ENCODE measurements around the gene MRTFB.

Gene MRTFB

DNA sequence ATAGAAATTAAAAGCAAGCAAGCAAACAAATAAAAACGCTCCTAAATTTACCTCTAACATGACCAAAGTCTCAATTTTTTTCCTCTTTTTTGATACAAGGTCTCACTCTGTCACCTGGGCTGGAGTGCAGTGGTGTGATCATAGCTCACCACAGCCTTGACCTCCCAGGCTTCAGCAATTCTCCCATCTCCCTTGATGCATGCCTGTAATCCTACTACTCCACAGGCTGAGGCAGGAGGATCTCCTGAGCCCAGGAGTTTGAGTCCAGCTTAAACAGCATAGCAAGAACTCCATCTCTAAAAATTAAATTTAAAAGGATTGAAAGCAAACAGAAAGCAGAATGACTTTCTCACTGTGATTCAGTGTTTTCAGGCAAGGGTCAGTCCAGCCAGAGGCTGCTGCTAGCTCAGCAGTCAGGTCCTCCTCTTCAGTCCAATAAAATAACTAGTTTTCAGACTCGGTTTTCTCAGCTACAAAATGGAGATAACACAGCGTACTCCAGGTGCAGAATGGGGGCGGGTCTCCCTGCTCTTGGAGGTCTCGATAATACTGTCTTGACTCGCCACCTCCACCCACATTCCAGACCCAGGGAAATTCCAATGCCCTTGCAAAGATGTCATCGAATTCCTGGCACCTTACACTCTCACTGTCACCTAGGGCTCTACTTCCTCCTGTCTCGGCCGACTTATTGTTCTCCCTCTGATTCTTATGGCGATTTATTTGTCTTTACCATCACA, 20.7 kb upstream of the MRTFB start:
- Mint-ChIP-seq H3K27me3 (ENCODE audit: low read depth) (no peaks in the 10 kb centered on the region), H3K4me3 (no peak overlapping the region), H3K4me1 (ENCODE audit: low read depth) (no peaks in the 10 kb centered on the region), H3K27ac (no peak overlapping the region), H3K36me3 (ENCODE audit: low read depth) (no peaks in the 10 kb centered on the region), H3K9me3 (no peaks in the 10 kb centered on the region)

DNA sequence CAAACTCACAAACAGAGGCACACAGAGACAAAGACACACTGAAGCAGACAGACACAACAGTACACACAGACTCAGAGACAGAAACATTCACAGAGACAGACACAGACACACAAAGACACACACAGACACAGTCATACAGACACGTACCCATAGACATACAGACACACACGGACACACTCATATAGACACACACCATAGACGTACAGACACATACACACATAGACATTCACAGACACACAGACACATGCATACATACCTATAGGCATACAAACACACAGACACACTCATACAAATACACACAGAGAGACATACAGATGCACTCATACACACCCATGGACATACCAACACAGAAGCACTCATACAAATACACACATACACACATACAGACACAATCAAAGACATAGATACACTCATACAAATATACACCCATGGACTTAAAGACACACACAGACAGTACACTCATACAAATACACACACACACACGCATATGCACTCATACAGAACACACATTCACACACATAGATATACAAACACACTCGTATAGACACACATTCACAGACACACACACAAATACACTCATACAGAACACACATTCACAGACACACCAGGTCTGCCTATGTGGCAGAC, 19.9 kb upstream of the MRTFB start:
- no peaks in the 10 kb centered on the region for H3K4me1 Mint-ChIP-seq (ENCODE audit: low read depth)

DNA sequence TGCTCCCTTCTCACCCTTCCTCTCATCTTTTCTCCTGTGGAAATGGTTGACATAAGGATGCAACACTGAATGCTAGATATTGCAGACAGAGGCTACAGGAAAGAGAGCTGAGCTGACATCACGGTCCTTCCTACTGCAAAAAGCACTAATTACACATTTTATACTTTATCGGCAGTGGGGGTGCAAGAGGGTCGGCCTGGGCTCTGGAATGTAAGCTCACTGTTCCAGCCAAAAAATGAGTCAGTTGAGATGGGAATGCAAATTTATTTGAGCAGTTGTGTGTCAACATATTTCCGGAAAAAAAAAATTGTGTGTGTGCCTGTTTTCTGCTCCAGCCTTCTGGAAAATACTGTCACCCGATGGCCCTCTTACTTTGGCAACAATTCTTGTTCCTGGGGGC, 14.1 kb upstream of the MRTFB start:
- H3K4me1 Mint-ChIP-seq (ENCODE audit: low read depth), result no peaks in the 10 kb centered on the region
- no peaks in the 10 kb centered on the region for H3K36me3 Mint-ChIP-seq (ENCODE audit: low read depth)
- no peak overlapping the region for H3K4me3 Mint-ChIP-seq
- no peaks in the 10 kb centered on the region for H3K9me3 Mint-ChIP-seq
- peaks cover 4% of the 10 kb centered on the region for H3K27me3 Mint-ChIP-seq (ENCODE audit: low read depth)
- H3K27ac Mint-ChIP-seq, result no peak overlapping the region

More for the DNA sequence above, 19.9 kb upstream of the MRTFB start:
- Mint-ChIP-seq H3K27ac (no peak overlapping the region), H3K9me3 (no peaks in the 10 kb centered on the region), H3K36me3 (ENCODE audit: low read depth) (no peaks in the 10 kb centered on the region), H3K4me3 (no peak overlapping the region), H3K27me3 (ENCODE audit: low read depth) (no peaks in the 10 kb centered on the region)

- Mint-ChIP-seq H3K27ac (no peak overlapping the region), H3K36me3 (ENCODE audit: low read depth) (no peaks in the 10 kb centered on the region), H3K9me3 (no peaks in the 10 kb centered on the region), H3K27me3 (ENCODE audit: low read depth) (peaks cover 4% of the 10 kb centered on the region), H3K4me3 (no peak overlapping the region), H3K4me1 (ENCODE audit: low read depth) (no peaks in the 10 kb centered on the region)
Observed at GRCh38 chr16:14057878-14058382, 13.2 kb upstream of the MRTFB start.

DNA sequence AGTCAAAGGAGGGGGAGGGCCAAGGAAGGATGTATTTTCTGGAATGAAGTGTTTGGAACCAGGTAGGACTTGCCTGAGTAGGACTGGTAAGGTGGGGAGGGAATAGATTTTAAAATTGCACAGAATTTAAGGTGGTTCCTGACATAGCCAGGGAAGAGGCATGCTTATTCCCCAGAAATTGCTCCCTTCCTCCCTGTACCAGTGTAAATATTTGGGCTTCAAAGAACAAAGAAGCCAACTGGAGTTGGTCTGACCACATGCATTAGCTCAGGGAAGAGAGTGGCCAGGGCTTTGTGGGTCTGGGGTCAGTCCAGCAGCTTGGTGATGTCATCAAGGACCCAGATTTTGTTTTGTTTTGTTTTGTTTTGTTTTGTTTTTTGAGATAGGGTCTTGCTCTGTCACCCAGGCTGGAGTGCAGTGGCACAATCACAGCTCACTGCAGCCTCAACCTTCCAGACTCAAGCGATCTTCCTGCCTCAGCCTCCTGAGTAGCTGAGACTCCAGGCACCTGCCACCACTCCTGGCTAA, 9.3 kb upstream of the MRTFB start:
- Mint-ChIP-seq H3K4me3 (no peak overlapping the region), H3K27me3 (ENCODE audit: low read depth) (peaks cover 4% of the 10 kb centered on the region), H3K36me3 (ENCODE audit: low read depth) (no peaks in the 10 kb centered on the region), H3K4me1 (ENCODE audit: low read depth) (no peaks in the 10 kb centered on the region), H3K27ac (no peak overlapping the region), H3K9me3 (no peaks in the 10 kb centered on the region)

DNA sequence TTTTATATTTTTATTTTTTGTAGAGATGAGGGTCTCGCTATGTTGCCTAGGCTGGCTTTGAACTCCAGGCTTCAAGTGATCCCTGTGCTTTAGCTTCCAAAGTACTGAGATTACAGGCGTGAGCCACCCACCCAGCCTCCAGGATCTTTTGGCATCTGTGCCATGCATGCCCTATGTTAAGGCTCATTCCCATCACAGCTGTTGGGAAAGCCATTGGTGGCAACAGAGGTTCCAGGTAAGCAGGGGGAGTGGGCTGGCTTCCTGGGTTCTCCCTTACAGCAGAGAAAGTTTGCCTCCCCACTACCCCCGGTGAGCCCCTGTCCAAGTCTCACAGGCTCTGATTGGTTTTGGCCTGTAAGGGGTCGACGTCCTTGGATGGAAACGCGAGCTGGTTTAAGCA, 8.9 kb upstream of the MRTFB start:
- H3K4me3 Mint-ChIP-seq, result no peak overlapping the region
- H3K4me1 Mint-ChIP-seq (ENCODE audit: low read depth), result no peaks in the 10 kb centered on the region
- peaks cover 2% of the 10 kb centered on the region for H3K27me3 Mint-ChIP-seq (ENCODE audit: low read depth)
- H3K27ac Mint-ChIP-seq, result no peak overlapping the region
- H3K9me3 Mint-ChIP-seq, result no peaks in the 10 kb centered on the region
- H3K36me3 Mint-ChIP-seq (ENCODE audit: low read depth), result no peaks in the 10 kb centered on the region

DNA sequence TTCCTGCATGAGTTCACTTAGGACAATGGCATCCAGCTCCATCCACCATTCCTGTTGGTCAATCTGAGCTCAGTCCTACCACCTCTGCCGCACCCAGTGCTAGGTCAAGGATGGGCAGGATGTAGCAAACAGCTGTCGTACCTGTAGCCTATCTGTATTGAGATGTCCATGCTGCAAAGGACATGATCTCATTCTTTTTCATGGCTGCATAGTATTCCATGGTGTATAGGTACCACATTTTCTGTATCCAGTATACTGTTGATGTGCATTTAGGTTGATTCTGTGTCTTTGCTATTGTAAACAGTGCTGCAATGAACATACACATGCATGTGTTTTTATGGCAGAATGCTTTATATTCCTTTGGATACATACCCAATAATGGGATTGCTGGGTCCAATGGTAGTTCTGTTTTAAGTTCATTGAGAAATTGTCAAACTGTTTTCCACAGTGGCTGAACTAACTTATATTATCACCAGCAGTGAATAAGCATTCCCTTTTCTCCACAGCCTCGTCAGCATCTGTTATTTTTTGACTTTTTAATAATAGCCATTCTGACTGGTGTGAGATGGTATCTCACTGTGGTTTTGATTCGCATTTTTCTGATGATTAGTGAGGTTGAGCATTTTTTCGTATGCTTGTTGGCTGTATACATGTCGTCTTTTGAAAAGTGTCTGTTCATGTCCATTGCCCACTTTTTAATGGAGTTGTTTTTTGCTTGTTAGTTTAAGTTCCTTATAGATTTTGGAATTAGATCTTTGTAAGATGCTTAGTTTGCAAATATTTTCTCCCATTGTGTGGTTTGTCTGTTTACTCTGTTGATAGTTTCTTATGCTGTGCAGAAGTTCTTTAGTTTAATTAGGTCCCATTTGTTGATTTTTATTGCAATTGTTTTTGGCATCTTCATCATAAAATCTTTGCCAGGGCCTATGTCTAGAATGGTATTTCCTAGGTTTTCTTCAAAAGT, 7.2 kb upstream of the MRTFB start:
- H3K27ac Mint-ChIP-seq, result no peak overlapping the region
- H3K4me1 Mint-ChIP-seq (ENCODE audit: low read depth), result no peaks in the 10 kb centered on the region
- H3K36me3 Mint-ChIP-seq (ENCODE audit: low read depth), result no peaks in the 10 kb centered on the region
- H3K9me3 Mint-ChIP-seq, result no peaks in the 10 kb centered on the region
- H3K4me3 Mint-ChIP-seq, result no peak overlapping the region
- H3K27me3 Mint-ChIP-seq (ENCODE audit: low read depth), result no peaks in the 10 kb centered on the region

GRCh38 chr16:14069818-14070217, 1.3 kb upstream of the MRTFB start:
- Mint-ChIP-seq H3K27ac (peak overlapping the region; percentile 42), H3K9me3 (no peaks in the 10 kb centered on the region), H3K36me3 (ENCODE audit: low read depth) (no peaks in the 10 kb centered on the region), H3K4me3 (peak overlapping the region; percentile 82), H3K27me3 (ENCODE audit: low read depth) (peaks cover 6% of the 10 kb centered on the region), H3K4me1 (ENCODE audit: low read depth) (peaks cover 8% of the 10 kb centered on the region)

GRCh38 chr16:14070555-14070876, 603 bp upstream of the MRTFB start:
- H3K27ac Mint-ChIP-seq, result peak overlapping the region; percentile 74
- H3K9me3 Mint-ChIP-seq, result no peaks in the 10 kb centered on the region
- H3K36me3 Mint-ChIP-seq (ENCODE audit: low read depth), result no peaks in the 10 kb centered on the region
- peak overlapping the region; percentile 82 for H3K4me3 Mint-ChIP-seq
- H3K27me3 Mint-ChIP-seq (ENCODE audit: low read depth), result peaks cover 6% of the 10 kb centered on the region
- H3K4me1 Mint-ChIP-seq (ENCODE audit: low read depth), result peaks cover 8% of the 10 kb centered on the region

DNA sequence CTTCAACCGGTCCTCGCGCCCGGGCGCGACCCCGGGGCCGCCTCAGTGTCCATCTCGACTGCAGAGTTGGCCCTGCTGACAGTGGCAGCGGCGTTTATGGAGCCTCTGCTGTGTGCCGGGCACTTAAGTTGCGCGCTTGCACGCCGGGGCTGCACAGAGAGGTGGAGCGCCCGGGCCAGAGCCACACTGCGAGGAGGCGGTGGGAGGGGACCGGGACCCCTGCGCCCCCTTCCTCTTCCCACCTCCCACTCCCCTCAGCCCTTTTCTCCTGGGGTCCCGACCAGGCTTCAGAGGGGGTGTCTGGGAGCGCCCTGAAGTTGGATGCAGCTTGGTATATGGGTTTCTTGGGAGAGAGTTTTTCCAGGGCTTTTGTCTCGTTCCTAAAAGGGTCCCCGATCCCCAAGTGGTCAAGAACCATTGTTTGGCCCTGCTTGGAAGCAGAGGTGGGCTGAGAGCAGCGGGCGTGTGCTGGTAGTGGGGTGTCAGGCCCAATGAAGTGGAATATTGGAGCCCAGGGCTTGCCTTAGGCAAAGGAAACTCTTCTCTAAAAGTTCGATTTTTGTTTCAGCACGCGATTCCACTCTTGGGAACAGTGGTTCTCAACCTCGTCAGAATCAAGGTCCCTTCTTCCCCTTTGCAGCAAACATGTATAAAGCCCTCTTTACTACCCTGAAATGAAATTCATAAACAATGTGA, 605 bp downstream of the MRTFB start:
- H3K9me3 Mint-ChIP-seq, result no peaks in the 10 kb centered on the region
- H3K4me1 Mint-ChIP-seq (ENCODE audit: low read depth), result peaks cover 8% of the 10 kb centered on the region
- no peaks in the 10 kb centered on the region for H3K36me3 Mint-ChIP-seq (ENCODE audit: low read depth)
- H3K4me3 Mint-ChIP-seq, result peak overlapping the region; percentile 83
- H3K27me3 Mint-ChIP-seq (ENCODE audit: low read depth), result peaks cover 6% of the 10 kb centered on the region
- peak overlapping the region; percentile 44 for H3K27ac Mint-ChIP-seq

- Mint-ChIP-seq H3K4me3 (peak overlapping the region; percentile 83), H3K27me3 (ENCODE audit: low read depth) (peaks cover 6% of the 10 kb centered on the region), H3K4me1 (ENCODE audit: low read depth) (peaks cover 8% of the 10 kb centered on the region), H3K9me3 (no peaks in the 10 kb centered on the region), H3K36me3 (ENCODE audit: low read depth) (no peaks in the 10 kb centered on the region), H3K27ac (peak overlapping the region; percentile 14)
Observed at GRCh38 chr16:14072360-14072759, 1.2 kb downstream of the MRTFB start.

GRCh38 chr16:14074544-14074943, 3.4 kb downstream of the MRTFB start:
- Mint-ChIP-seq H3K4me1 (ENCODE audit: low read depth) (peaks cover 8% of the 10 kb centered on the region), H3K4me3 (no peak overlapping the region), H3K27ac (no peak overlapping the region), H3K36me3 (ENCODE audit: low read depth) (no peaks in the 10 kb centered on the region), H3K27me3 (ENCODE audit: low read depth) (peaks cover 6% of the 10 kb centered on the region), H3K9me3 (no peaks in the 10 kb centered on the region)

DNA sequence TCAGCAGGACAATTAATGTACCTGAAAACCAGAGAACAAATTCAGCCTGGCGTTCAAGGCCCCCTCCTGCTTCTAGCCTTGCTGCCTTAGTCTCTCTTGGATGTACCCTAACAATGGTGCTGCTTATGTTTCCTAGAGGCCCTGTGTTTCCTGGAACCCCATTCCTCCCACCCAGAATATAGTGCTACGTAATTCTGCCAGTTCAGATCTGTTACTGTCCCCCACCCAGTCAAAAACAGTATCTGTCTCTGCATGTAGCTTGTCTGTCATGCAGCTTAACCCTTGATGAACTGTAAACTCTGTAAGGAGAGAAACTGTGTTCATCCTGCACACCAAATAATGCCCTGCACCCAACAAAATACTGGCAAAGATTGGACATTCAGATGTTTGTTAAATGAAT, 6.8 kb downstream of the MRTFB start:
- Mint-ChIP-seq H3K36me3 (ENCODE audit: low read depth) (peaks cover 12% of the 10 kb centered on the region), H3K4me1 (ENCODE audit: low read depth) (no peaks in the 10 kb centered on the region), H3K27ac (no peak overlapping the region), H3K9me3 (no peaks in the 10 kb centered on the region), H3K27me3 (ENCODE audit: low read depth) (no peaks in the 10 kb centered on the region), H3K4me3 (no peak overlapping the region)

GRCh38 chr16:14086477-14086876, 15.4 kb downstream of the MRTFB start:
- H3K27ac Mint-ChIP-seq, result no peak overlapping the region
- H3K4me1 Mint-ChIP-seq (ENCODE audit: low read depth), result no peaks in the 10 kb centered on the region
- H3K4me3 Mint-ChIP-seq, result no peak overlapping the region
- H3K9me3 Mint-ChIP-seq, result no peaks in the 10 kb centered on the region
- peaks cover 4% of the 10 kb centered on the region for H3K36me3 Mint-ChIP-seq (ENCODE audit: low read depth)
- H3K27me3 Mint-ChIP-seq (ENCODE audit: low read depth), result no peaks in the 10 kb centered on the region

Data from T-helper 1 cell treated with Interleukin-12 subunit alpha and Interleukin-12 subunit beta and Interleukin-4 antibody, amounts not matched to agents 30 μg/mL and 1 μg/mL, for 36 hours (primary cell).